ENCODE results near the gene EXOC4. TPM values are rescaled to one million over a fixed set of nuclear protein-coding genes. Genes with fewer than 3 reads are reported as not detected.
"Not testable (repeated sequence)": the region's sequence is repeated elsewhere in the genome, so short reads cannot be mapped to it uniquely, and the experiment has no call there.

Gene EXOC4
- polyA plus RNA-seq, 3 donors = 17.9 to 28.0 (median 22.3) TPM

DNA sequence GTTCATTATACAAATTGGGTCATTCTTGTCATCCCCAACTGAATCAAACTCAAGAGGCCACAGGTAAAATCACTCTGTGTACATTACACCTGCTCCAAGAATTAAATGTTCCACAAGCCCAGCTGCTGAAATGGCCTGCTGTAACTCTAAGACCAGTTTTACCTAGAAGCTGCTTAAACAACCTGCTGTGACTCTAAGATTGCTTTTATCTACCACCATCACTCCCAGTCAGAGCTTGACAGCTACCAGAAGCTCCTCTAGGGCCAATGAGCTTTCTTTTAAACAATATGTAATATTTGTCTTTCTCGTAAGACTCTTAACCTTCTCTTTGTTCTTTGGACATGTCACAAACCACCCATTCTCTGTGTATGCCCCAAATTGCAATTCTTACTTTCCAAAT, 732.4 kb downstream of the EXOC4 start:
- H3K27ac ChIP-seq (ENCODE audit: low read depth, low read length) = no peak overlapping the region
- WGBS, 3 donors = 94 to 100% (median 96%) methylated on average over 1 of the region's 1 CpG

DNA sequence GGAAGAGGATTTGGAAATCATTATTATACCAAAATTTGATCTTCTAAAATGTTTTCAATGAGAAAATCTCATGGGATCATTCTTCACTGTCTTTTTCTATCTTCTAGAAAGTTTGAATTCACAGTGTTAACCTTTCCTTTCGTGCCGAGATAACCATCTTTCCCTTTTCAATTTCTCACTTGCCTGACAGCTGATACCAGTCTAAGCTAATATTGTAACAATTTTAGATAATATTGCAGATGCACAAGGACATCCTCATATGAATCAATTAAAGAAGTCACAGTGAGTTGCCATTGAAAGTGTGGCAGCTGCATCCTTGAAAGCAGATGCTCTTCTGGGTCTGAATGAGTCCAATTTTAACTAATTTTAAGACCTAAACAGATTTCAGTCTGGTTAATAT, 734.7 kb downstream of the EXOC4 start:
- no peak overlapping the region for H3K27ac ChIP-seq (ENCODE audit: low read depth, low read length)
- 80 to 87% (median 82%) methylated on average over 2 of the region's 2 CpGs for WGBS, 3 donors

DNA sequence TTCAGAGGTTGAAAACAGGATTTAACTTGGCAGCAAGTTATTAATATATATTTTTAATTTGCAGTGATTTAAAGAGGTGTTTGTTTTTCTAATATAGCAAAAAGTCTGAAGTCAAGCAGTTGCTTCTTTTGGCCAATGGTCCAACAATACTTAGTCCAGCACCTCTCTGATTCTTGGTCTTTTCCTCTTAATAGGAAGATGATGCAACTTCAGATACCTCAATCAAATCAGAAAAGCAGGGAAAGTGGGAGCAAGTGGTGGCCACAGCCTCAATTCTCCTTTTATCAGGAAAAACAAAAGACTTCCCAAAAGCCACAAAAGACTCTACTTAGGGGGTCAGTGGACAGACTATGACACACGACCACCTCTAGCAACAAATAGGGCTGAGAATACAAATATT, 740.7 kb downstream of the EXOC4 start:
- WGBS, 3 donors = 70 to 87% (median 86%) methylated on average over 1 of the region's 1 CpG
- no peak overlapping the region for H3K27ac ChIP-seq (ENCODE audit: low read depth, low read length)

DNA sequence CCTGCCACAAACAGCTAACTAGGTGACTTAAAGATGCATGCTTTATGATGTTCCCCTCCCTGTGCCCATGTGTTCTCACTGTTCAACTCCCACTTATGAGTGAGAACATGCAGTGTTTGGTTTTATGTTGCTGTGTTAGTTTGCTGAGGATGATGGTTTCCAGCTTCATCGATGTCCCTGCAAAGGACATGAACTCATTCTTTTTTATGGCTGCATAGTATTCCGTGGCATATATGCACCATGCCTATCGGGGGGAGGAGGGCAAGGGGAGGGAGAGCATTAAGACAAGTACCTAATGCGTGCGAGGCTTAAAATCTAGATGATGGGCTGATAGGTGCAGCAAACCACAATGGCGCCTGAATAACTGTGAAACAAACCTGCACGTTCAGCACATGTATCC, 741.2 kb downstream of the EXOC4 start:
- WGBS, 3 donors = 97 to 98% (median 98%) methylated on average over 7 of the region's 7 CpGs
- H3K27ac ChIP-seq (ENCODE audit: low read depth, low read length) = not testable (repeated sequence)

DNA sequence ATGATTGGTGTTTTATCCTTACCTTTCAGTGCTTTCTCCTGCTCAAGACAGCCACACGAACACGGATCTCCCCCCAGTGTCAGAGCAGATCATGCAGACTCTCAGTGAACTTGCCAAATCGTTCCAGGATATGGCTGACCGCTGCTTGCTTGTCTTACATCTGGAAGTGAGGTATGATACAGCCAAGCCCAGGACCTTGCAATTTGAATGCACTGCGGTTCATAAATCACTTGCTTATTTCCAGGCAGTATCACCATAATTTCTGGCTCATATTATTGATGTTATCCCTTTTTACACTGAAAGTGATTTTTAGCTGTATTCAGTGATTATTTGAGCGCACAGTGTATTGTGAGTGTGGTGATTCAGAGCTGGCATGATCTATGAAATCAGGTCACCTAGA, 744.6 kb downstream of the EXOC4 start:
- 92% methylated on average over 6 of the region's 6 CpGs for WGBS, 3 donors
- H3K27ac ChIP-seq (ENCODE audit: low read depth, low read length) = no peak overlapping the region

DNA sequence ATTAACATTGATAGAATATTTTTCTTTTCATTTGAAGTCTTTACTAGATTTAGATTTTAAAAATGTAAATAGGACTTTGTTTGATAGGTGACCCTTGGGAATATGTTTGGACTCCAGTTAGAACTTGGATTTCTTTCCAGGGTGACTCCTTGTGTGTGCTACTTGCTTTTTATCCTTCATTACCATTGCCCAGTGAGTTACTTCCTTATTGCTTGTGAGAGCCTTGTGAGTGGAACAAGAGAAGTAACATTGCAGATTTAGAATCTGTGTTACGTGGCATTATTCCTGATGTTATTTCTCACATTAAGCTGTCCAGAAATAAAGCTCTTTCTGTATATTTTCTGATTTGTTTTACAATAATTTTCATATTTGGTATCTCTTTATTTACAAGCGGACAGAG, 746.3 kb downstream of the EXOC4 start:
- WGBS, 3 donors = 94 to 100% (median 95%) methylated on average over 2 of the region's 2 CpGs

DNA sequence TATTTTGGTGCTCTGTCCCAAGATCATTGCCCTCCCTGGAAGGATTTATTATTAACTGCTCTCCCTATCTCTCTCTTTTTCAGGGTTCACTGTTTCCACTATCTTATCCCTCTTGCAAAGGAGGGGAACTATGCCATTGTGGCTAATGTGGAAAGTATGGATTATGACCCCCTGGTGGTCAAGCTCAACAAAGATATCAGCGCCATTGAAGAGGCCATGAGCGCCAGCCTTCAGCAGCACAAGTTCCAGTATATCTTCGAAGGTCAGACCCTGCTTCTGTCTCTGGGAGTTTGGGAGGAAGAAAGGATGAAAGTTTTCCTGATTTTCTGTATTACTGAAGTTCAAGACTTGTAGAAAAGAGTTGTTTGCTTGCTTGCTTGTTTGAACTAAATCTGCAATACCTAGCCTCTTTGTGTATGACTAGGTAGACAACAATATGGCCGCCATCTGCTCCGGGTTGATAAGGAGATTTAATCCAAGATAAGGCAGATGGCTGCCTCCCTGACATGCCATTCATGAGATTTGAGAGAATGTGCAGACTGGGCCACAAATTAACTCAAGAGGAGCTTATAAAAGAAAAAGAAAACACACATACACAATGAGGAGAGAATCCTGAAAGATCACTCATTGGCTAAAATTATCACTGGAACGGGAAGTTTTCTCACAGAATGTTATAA, 752.1 kb downstream of the EXOC4 start:
- 94 to 97% (median 96%) methylated on average over 6 of the region's 6 CpGs for WGBS, 3 donors

More for the DNA sequence above, 746.3 kb downstream of the EXOC4 start:
- no peak overlapping the region for H3K27ac ChIP-seq (ENCODE audit: low read depth, low read length)

DNA sequence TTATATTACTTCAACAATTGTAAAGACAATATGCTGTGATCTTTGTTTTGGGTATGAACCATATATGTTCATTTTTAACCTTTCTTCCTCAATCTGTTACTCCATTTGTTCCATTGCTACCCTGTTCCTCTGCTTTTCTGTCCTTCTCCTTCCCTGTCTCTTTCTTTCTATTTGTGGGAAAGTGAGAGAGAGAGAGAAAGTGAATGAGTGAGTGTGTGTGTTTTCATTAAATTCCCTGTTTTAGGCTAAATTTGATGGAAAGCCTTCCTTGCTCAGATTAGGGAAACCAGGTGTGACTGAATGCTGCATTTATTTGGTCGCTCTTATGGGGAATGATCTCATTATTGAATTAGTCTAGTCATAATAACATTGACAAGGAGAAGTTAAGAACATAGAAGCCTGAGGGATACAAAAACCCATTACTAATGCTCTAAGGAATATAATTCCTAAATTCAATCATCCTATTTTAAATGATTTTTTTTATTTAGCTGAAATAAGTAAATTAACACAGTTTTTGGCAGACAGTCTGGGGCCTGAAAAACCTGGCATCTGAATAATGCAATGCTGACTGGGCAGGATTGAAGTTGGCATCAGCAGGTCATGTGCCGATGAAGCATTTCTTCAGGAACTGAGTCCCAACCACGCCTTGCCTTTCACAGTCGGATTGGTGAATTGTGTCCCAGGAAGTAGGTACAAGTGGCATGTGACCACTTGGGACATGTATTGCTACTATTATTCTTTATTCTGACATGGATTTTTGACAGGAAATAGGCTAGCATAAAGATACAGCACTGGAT, 756.6 kb downstream of the EXOC4 start:
- no peak overlapping the region for H3K27ac ChIP-seq (ENCODE audit: low read depth, low read length)
- WGBS, 3 donors = 89 to 94% (median 92%) methylated on average over 4 of the region's 4 CpGs

More for the DNA sequence above, 752.1 kb downstream of the EXOC4 start:
- no peak overlapping the region for H3K27ac ChIP-seq (ENCODE audit: low read depth, low read length)

DNA sequence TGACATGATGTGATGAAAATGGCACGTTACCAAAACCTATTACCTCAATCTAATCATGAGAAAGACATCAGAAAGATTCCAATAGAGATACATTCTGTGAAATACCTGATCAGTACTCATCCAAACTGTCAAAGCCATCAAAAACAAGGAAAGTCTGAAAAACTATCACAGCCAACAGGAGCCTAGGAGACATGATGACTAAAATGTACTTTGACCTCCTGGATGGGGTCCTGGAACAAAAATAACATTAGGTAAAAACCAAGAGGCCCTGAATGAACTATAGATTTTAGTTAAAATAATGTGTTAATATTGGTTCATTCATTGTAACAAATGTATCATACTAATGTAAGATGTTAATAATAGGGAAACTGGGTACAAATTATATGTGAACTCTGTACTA, 760.4 kb downstream of the EXOC4 start:
- H3K27ac ChIP-seq (ENCODE audit: low read depth, low read length) = no peak overlapping the region
- WGBS, 3 donors = 40 to 94% (median 92%) methylated on average over 1 of the region's 1 CpG

DNA sequence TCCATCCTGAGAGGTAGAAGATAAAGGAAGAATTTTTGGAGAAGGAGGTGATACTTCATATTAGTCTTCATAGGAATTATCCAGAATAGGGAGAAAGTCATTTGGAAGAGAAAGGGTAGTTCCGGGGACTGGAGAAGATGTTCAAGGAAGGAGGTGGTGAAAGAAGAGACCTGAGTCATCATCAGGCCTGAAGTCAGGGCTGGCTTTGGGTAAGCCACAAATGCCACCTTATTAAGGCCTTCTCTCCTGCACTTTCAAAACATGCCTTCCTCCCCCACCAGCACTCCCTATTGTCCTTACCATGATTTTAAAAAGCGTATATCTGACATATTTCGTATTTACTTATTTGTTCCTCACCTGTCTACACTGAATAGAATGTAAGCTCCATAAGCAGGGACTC, 762.1 kb downstream of the EXOC4 start:
- WGBS, 3 donors = 79 to 93% (median 83%) methylated on average over 3 of the region's 3 CpGs
- H3K27ac ChIP-seq (ENCODE audit: low read depth, low read length) = no peak overlapping the region

DNA sequence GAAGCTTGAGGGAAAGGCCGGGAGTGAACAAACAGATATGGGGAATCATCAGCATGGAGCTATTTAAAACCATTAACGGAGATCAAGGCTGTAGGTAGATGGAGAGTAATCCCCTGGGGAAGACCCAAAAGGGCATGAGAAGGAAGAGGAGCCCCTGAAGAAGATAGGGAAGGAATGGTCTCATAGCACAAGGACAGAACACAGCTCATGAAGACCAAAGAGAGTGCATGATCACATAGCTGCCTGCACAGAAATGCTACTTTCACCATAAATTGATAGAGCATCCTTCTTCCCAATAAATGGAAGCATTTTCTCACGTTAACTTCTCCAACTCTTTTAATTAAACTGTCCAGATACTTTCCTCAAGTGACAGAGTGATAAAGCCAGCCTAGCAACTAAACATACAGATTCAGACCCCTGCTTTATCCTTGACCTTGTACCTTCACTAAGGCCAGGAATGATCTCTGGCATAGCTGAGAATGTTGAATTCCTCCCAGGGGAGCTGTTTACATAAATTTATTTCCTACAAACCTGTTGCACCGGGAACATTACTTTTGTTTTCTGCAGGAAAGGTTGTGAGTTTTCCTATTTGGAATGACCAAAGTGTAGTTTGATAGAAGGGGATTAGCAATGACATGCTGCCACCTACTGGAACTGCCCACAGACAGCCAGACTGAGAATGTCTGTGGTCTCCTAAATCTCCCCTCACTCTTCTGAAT, 763.5 kb downstream of the EXOC4 start:
- no peak overlapping the region for H3K27ac ChIP-seq (ENCODE audit: low read depth, low read length)
- 44 to 67% (median 57%) methylated on average over 4 of the region's 4 CpGs for WGBS, 3 donors

DNA sequence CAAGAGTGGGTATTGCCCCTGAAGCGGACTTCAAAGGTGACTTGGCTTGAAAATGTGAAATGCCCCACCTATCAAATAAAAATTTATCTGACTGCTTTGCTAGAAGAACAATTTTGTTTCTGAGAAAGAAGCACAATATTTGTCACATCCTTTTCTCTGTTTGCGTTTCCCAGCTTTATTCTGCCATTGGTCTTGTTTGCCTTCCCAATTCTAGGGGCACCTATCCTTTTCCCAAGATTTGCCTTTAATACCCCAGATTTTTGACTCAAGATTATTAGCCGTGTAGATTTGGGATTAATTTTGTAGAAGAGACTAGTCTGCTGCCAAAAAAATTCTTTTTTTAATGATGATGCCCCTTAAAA, 764.0 kb downstream of the EXOC4 start:
- no peak overlapping the region for H3K27ac ChIP-seq (ENCODE audit: low read depth, low read length)
- 71 to 88% (median 83%) methylated on average over 3 of the region's 3 CpGs for WGBS, 3 donors

DNA sequence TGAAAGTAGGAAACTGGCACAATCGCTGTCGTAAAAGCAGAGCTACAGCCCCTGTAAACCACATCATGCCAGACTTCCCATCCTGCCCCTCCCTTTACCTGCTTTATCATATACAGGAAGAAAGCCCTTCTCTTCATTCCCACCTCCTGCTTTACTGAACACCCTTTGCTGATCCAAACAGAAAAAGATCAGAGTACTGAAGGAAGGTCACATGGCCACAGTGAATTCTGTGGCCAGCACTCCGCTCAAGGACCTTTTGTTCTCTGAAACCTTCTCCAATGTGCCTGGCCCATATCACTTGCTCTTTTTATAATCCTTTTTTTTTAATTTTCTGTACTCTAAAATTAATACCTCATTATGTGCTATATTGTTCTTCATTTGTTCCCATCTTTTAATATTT, 765.4 kb downstream of the EXOC4 start:
- 87 to 91% (median 90%) methylated on average over 3 of the region's 3 CpGs for WGBS, 3 donors
- no peak overlapping the region for H3K27ac ChIP-seq (ENCODE audit: low read depth, low read length)

DNA sequence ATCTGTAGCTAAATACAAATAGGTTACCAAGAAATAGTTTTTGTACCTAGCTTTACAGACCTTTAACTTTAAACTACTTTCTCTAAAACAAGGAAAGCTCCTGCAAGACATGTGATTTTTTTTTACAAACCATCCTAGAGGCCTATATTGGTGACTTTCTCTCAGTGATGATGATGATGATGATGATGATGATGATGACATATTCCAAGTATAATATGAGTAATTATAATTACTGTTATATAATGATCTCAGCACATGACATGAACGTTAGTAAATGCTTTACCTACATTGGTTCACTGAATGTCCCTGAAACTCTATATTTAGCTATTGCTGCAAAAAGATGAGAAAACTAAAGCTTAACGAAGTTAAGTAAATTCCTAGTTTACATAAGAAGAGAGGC, 766.4 kb downstream of the EXOC4 start:
- 70 to 80% (median 76%) methylated on average over 2 of the region's 2 CpGs for WGBS, 3 donors
- no peak overlapping the region for H3K27ac ChIP-seq (ENCODE audit: low read depth, low read length)

DNA sequence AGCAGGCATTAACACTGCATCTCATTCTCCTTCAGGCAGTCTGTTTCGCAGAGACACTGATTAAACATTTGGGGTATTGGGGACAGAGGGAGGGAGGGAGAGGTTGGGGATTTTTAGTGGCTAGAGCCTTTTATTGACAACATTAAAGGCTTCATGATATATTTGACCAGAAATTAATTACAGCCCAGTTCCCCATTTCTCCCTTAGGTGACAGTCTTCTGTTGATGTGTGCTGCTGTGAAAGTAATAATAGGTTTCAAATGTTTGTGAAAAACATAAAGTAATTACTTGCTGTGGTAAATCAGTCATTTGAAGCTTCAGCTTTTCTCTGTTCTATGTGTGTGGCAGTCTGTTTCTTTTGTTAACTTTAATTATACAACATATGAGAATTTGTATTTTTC, 769.0 kb downstream of the EXOC4 start:
- 95 to 97% (median 96%) methylated on average over 1 of the region's 1 CpG for WGBS, 3 donors
- H3K27ac ChIP-seq (ENCODE audit: low read depth, low read length) = no peak overlapping the region

DNA sequence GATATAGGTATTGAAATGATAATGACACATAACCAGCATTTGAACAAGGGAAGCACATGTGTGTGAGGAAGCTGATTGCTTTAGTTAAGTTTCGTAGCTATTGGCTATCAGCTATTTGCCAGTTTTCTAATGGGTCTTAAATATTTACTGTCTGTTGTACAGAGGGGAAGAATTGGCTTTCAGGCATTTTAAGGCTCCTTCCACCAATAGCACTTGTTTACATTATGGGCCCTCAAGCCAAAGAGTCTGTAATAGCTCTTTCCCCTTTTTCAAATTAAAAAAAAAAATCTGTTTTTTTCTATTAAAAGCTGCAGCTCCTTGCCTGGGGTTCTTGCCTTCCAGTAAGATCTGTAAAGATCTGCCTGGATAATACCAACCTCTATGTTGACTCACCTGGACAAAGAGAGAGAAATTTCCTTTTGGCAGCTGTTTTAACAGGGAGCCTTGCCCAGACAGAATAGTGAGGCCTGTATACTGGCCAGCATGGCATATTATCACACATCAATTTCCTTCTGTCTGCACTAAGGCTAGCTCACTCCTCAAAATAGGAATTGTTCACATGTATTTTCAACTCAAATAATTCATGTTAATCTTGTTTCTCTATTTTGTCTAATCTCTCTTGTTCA, 769.5 kb downstream of the EXOC4 start:
- H3K27ac ChIP-seq (ENCODE audit: low read depth, low read length) = no peak overlapping the region
- 44 to 92% (median 89%) methylated on average over 1 of the region's 1 CpG for WGBS, 3 donors

DNA sequence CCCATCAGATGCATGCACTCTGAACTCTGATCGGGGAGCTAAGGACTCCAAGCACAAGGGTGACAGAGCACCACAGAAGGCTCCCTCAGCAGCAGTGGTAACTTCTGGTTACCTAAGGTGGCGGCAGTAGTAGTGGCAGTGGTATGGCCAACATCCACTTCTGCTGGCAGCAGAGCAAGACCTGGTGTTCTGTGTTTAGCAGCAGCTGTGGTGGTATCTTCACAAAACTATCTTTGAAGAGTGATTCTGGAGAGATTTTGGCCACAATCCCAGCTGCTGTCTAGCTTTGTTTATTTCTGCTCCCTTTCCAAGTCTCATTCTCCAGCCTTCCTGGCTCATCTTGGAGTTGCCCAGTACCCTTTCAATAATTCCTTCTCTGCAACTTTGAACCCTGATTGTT, 771.9 kb downstream of the EXOC4 start:
- WGBS, 3 donors = 88 to 93% (median 92%) methylated on average over 2 of the region's 2 CpGs
- no peak overlapping the region for H3K27ac ChIP-seq (ENCODE audit: low read depth, low read length)

DNA sequence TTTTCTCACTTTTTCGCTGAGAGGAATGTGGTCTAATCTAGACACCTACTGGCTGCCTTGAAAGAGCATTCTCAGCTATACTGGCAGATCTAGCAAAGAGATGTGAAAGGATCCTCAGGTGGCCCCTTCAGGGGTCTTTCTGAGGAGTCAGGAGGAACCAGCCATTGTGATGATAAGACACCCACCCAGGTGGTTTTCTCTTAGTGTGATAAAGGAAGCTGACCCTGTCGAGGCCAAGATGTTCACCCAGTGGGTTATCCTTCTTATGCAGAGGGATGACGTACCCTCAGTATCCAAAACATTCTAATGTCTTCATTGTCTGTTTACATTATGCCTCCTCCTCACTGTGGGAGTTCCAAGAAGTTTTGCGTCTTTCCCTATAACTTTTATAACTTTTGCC, 776.0 kb downstream of the EXOC4 start:
- WGBS, 3 donors = 88 to 92% (median 90%) methylated on average over 4 of the region's 4 CpGs
- no peak overlapping the region for H3K27ac ChIP-seq (ENCODE audit: low read depth, low read length)

DNA sequence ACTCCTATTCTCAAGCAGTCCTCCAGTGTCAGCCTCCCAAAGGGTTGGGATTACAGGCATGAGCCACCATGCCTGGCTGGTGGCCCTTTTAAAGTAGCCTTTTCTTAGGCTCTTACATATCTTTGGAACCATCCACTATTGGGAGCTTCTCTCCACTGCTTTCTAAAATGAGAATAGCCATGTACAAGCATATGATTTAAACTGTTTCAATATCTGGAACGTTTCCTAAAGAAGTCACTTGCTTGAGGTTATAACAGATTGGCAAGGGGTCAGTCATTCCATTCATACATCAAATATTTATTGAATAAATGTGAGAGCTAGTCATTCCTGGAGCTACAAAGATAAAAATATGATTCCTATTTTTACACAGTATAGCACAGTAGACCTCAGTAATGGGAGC, 776.9 kb downstream of the EXOC4 start:
- no peak overlapping the region for H3K27ac ChIP-seq (ENCODE audit: low read depth, low read length)
- WGBS, 3 donors = 85 to 89% (median 86%) methylated on average over 1 of the region's 1 CpG
